GM12878 (cell line): ENCODE data around the gene DERL3. TPM values are rescaled to one million over a fixed set of nuclear protein-coding genes. Genes with fewer than 3 reads are reported as not detected.
A peak's percentile ranks its signal among the peaks of the same experiment; 100 is the strongest.

Source experiments
- ATAC-seq: fragments of 200-7000 bp; cut with Tn5 transposase; 3 replicates; pipeline ENCODE4 v1.9.1; 2020; ENCODE audit warnings: mild to moderate bottlenecking, moderate library complexity
- BruUV-seq: library from RNA; stranded (reverse); fragments of 400-500 nt; replicated peaks from 2 replicates; lab custom pipeline; 2021; lab: Mats Ljungman, UMichigan
- CTCF ChIA-PET: fragments of 300-600 bp; sonication (Branson Sonifier 250); formaldehyde crosslinking; extraction: SDS; loops from one replicate; lab custom pipeline; 2021; ENCODE audit warnings: inconsistent platforms; lab: Yijun Ruan, JAX
- POLR2A ChIA-PET: fragments of 350-600 bp; formaldehyde crosslinking; extraction: SDS; loops from one replicate; lab custom pipeline; 2021; ENCODE audit warnings: inconsistent platforms; lab: Charles Lee
- RAD21 ChIA-PET: fragments of 300-600 bp; sonication (Branson Sonifier 250); formaldehyde crosslinking; loops from one replicate; lab custom pipeline; 2023; ENCODE audit warnings: antibody characterized with exemption; ENCODE audit not compliant: unreplicated experiment; lab: Charles Lee
- SMC1A ChIA-PET: fragments of 300-600 bp; sonication (Branson Sonifier 250); formaldehyde crosslinking; loops from one replicate; lab custom pipeline; 2023; ENCODE audit not compliant: unreplicated experiment, uncharacterized antibody; lab: Charles Lee
- DNase-seq: peaks from one replicate; pipeline ENCODE4 v3.0.0-alpha.2; 2011; ENCODE audit warnings: low read depth, low spot score
- FAIRE-seq: peaks from 3 replicates; lab custom pipeline; 2011; peaks lifted over from hg19 to GRCh38; lab: Jason Lieb, UNC
- H2AFZ ChIP-seq: 2 replicates; pipeline ENCODE4 v1.6.0; 2011; ENCODE audit warnings: low read depth, low read length, control low read depth; ENCODE audit not compliant: control insufficient read depth
- H3K27ac ChIP-seq: 2 replicates; pipeline ENCODE4 v1.5.1; 2011; ENCODE audit warnings: control low read depth; ENCODE audit not compliant: control insufficient read depth, insufficient read depth
- H3K27me3 ChIP-seq, 2 experiments: replicated peaks in 1 of 2; 2 replicates each; pipeline versions ENCODE4 v1.6.0 to v1.6.1; 2011; ENCODE audit warnings: low read length in 1 of 2; ENCODE audit not compliant: control insufficient read depth in 2 of 2, insufficient read depth in 2 of 2
- H3K36me3 ChIP-seq, 2 experiments: 2 replicates each; pipeline ENCODE4 v1.5.1; 2011; ENCODE audit warnings: low read length in 1 of 2; ENCODE audit not compliant: control insufficient read depth in 2 of 2, insufficient read depth in 2 of 2
- H3K4me1 ChIP-seq: 2 replicates; pipeline ENCODE4 v1.6.1; 2011; ENCODE audit warnings: mild to moderate bottlenecking, low read length, moderate library complexity, mixed read lengths; ENCODE audit not compliant: control insufficient read depth, insufficient read depth
- H3K4me2 ChIP-seq: 2 replicates; pipeline ENCODE4 v1.6.0; 2011; ENCODE audit warnings: control low read depth; ENCODE audit not compliant: control insufficient read depth, insufficient read depth
- H3K4me3 ChIP-seq: fragments of 200-600 bp; sonication (generic); 2 replicates; pipeline ENCODE4 v1.5.1; 2016
- H3K79me2 ChIP-seq: 2 replicates; pipeline ENCODE4 v1.6.0; 2011; ENCODE audit warnings: low read length; ENCODE audit not compliant: control insufficient read depth, insufficient read depth
- H3K9ac ChIP-seq: 2 replicates; pipeline ENCODE4 v1.8.0; 2011; ENCODE audit warnings: low read length, control low read depth, mixed read lengths; ENCODE audit not compliant: control insufficient read depth, insufficient read depth
- H3K9me3 ChIP-seq: replicated peaks from 3 replicates; pipeline ENCODE4 v1.5.1; 2011; ENCODE audit warnings: mild to moderate bottlenecking, low read length; ENCODE audit not compliant: control insufficient read depth, insufficient read depth
- H4K20me1 ChIP-seq: 2 replicates; pipeline ENCODE4 v1.6.0; 2011; ENCODE audit not compliant: control insufficient read depth, insufficient read depth
- ASH2L ChIP-seq: fragments of 300-600, 200-600 bp; sonication (generic); IDR thresholded peaks from 2 replicates; pipeline ENCODE4 v1.6.1; 2017; ENCODE audit warnings: low read depth, mild to moderate bottlenecking, borderline replicate concordance
- CBX3 ChIP-seq: fragments of 200-600 bp; sonication (generic); IDR thresholded peaks from 2 replicates; pipeline ENCODE4 v1.6.1; 2016; ENCODE audit warnings: low read depth, borderline replicate concordance
- FOXM1 ChIP-seq: IDR thresholded peaks from 2 replicates; pipeline ENCODE4 v1.6.1; 2012; ENCODE audit warnings: low read depth, mild to moderate bottlenecking, inconsistent platforms, low read length, moderate library complexity
- GABPA ChIP-seq: IDR thresholded peaks from 2 replicates; pipeline ENCODE4 v1.6.1; 2014; ENCODE audit warnings: antibody characterized with exemption, low read depth, mild to moderate bottlenecking, inconsistent platforms
- PML ChIP-seq: IDR thresholded peaks from 2 replicates; pipeline ENCODE4 v1.6.1; 2012; ENCODE audit warnings: low read length, inconsistent platforms
- YY1 ChIP-seq: IDR thresholded peaks from 2 replicates; pipeline ENCODE4 v1.6.1; 2011; ENCODE audit warnings: low read depth, mild to moderate bottlenecking, low read length
- ZBTB33 ChIP-seq: fragments of 450-650 bp; IDR thresholded peaks from 2 replicates; pipeline ENCODE4 v1.6.1; 2017; ENCODE audit warnings: mild to moderate bottlenecking
- ZNF274 ChIP-seq: IDR thresholded peaks from one replicate; pipeline ENCODE4 v1.8.0; 2011; ENCODE audit not compliant: insufficient read length, insufficient read depth
- WGBS: methylation state at CpG from one replicate; pipeline ENCODE4 v1.1.6; 2016; ENCODE audit warnings: low lambda C conversion rate; ENCODE audit not compliant: insufficient replicate concordance, insufficient coverage; ENCODE audit errors: missing lambda C conversion rate; 5-methylcytosine and 5-hydroxymethylcytosine counted together
- in situ Hi-C: fragments of 300-500 bp; cut with MboI; formaldehyde crosslinking; loops from 9 replicates; pipeline ENCODE4 v1.14.3; 2018; ENCODE audit warnings: mixed read lengths
- intact Hi-C: fragments of 100-400 bp; cut with micrococcal nuclease; formaldehyde crosslinking; loops from one replicate; pipeline ENCODE4 v1.14.2; 2022; ENCODE audit not compliant: unreplicated experiment
- polyA plus RNA-seq, 11 experiments: library from polyadenylated mRNA; depleted of rRNA in 4 of 11; unstranded in 6 of 11; stranded (reverse) in 5 of 11; fragments of >200 nt; fragmentation: Nextera tagmentation in 4 of 11; fragmentation: Illumina TruSeq in 1 of 11; extraction: Ambion mirVana in 4 of 11; extraction: Trizol in 1 of 11; gene quantifications; 1 replicate in 1 of 11; 2 replicates in 10 of 11; pipeline versions ENCODE4 v1.2.1 to v1.2.3, GENCODE V29; 2011 to 2016; ENCODE audit warnings: inconsistent platforms in 2 of 11, missing spikeins in 2 of 11, low read depth in 1 of 11
- total RNA-seq, 4 experiments: library from RNA; depleted of rRNA in 3 of 4; stranded (reverse); fragments of >200 nt in 3 of 4; fragmentation: Illumina TruSeq in 1 of 4; extraction: Trizol in 1 of 4; gene quantifications; 2 replicates each; pipeline versions ENCODE4 v1.2.1 to v1.2.3, GENCODE V29; 2013 to 2021
- TF ChIP-seq, protein P1 (sequence below): fragments of 450-650 bp; IDR thresholded peaks from 2 replicates; pipeline ENCODE4 v1.6.1; 2018; ENCODE audit warnings: mild to moderate bottlenecking, low read depth, moderate library complexity; ENCODE audit not compliant: partially characterized antibody
- TF ChIP-seq, protein P2 (sequence below): IDR thresholded peaks from 2 replicates; pipeline ENCODE4 v1.6.1; 2011; ENCODE audit warnings: low read depth, mild to moderate bottlenecking, low read length, moderate library complexity, borderline replicate concordance; ENCODE audit errors: extremely low read depth

Gene DERL3
- total and polyA plus RNA-seq, 10 of the 15 experiments (the other 5 are each of a cell fraction or from before 2014, with no cell fraction given): 4.1 to 52.4 (median 14.1) TPM

DNA sequence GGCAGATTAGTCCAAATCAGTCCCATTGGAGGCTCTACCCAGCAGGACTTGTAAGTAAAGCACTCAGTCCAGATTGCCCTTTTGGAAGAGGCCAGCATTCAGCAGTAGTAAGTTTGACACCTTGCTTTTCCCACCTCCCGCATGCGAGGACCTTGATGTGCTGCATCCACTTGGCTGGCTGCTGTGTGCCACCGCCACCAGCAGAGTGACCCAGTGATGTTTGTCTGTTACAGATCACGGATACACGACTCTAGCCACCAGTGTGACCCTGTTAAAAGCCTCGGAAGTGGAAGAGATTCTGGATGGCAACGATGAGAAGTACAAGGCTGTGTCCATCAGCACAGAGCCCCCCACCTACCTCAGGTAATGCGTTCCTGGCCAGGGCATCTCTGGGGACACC lies 45.5 kb downstream of the DERL3 start:
- in situ Hi-C loops (no loop called here), intact Hi-C loops (no loop called here)
- Histone ChIP-seq H3K9ac (no peak overlapping the region), H3K27ac (no peak overlapping the region), H4K20me1 (no peaks in the 10 kb centered on the region), H3K4me1 (peaks cover 13% of the 10 kb centered on the region), H3K79me2 (peaks cover 38% of the 10 kb centered on the region), H2AFZ (no peak overlapping the region), H3K27me3 (no peaks in the 10 kb centered on the region), H3K4me3 (no peak overlapping the region), H3K9me3 (no peaks in the 10 kb centered on the region), H3K36me3 (peaks cover 20 to 27% of the 10 kb centered on the region in 2 experiments), H3K4me2 (no peak overlapping the region)
- ChIA-PET SMC1A (no interaction called here), POLR2A (no interaction called here), CTCF (interaction anchor here (1.0 to 1.6 kb wide), 2 partner anchors 9 to 51 kb away, joined by 3 to 4 read pairs; no protein-coding TSS in a partner anchor), RAD21 (no interaction called here)
- no peak for FAIRE-seq
- 94% methylated on average over 8 of the region's 8 CpGs for WGBS
- no peak for DNase-seq
- ATAC-seq: no peak
- TF ChIP-seq ZBTB33 (peak; percentile 93), ZNF274 (no peak)
- no TSS peak for BruUV-seq

GRCh38 chr22:23791738-23792645 lies 46.8 kb downstream of the DERL3 start:
- no peak overlapping the region for H3K4me3 ChIP-seq
- in situ Hi-C loops: no loop called here
- no peak overlapping the region for H2AFZ ChIP-seq
- H3K4me1 ChIP-seq: peaks cover 6% of the 10 kb centered on the region; the same call in 1 of the 2 replicates
- H3K4me2 ChIP-seq: no peak overlapping the region
- RAD21 ChIA-PET: interaction anchor here (0.5 kb wide), 1 partner anchor 610 kb away, joined by 4 read pairs; no protein-coding TSS in a partner anchor
- no peak for ATAC-seq
- CTCF ChIA-PET: interaction anchor here (1.6 kb wide), 1 partner anchor 11 kb away, joined by 4 read pairs; no protein-coding TSS in a partner anchor
- POLR2A ChIA-PET: no interaction called here
- no peak for FAIRE-seq
- H3K9ac ChIP-seq: no peak overlapping the region
- SMC1A ChIA-PET: no interaction called here
- peaks cover 48% of the 10 kb centered on the region for H3K79me2 ChIP-seq
- peaks cover 16 to 23% of the 10 kb centered on the region in 2 experiments for H3K36me3 ChIP-seq
- H3K9me3 ChIP-seq: no peaks in the 10 kb centered on the region
- intact Hi-C loops: no loop called here
- BruUV-seq: no TSS peak
- 92% methylated on average over 25 of the region's 25 CpGs for WGBS
- no peak overlapping the region for H3K27ac ChIP-seq
- 0 out of 2 replicates have a peak, but pooled peaks cover 4% of the 10 kb centered on the region for H4K20me1 ChIP-seq
- no peak for DNase-seq
- no peaks in the 10 kb centered on the region for H3K27me3 ChIP-seq
- TF ChIP-seq FOXM1 (no peak), YY1 (no peak), CBX3 (no peak), PML (no peak), ASH2L (no peak), GABPA (no peak)
- TF ChIP-seq, protein P1, sequence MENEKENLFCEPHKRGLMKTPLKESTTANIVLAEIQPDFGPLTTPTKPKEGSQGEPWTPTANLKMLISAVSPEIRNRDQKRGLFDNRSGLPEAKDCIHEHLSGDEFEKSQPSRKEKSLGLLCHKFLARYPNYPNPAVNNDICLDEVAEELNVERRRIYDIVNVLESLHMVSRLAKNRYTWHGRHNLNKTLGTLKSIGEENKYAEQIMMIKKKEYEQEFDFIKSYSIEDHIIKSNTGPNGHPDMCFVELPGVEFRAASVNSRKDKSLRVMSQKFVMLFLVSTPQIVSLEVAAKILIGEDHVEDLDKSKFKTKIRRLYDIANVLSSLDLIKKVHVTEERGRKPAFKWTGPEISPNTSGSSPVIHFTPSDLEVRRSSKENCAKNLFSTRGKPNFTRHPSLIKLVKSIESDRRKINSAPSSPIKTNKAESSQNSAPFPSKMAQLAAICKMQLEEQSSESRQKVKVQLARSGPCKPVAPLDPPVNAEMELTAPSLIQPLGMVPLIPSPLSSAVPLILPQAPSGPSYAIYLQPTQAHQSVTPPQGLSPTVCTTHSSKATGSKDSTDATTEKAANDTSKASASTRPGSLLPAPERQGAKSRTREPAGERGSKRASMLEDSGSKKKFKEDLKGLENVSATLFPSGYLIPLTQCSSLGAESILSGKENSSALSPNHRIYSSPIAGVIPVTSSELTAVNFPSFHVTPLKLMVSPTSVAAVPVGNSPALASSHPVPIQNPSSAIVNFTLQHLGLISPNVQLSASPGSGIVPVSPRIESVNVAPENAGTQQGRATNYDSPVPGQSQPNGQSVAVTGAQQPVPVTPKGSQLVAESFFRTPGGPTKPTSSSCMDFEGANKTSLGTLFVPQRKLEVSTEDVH: no peak
- TF ChIP-seq, protein P2, sequence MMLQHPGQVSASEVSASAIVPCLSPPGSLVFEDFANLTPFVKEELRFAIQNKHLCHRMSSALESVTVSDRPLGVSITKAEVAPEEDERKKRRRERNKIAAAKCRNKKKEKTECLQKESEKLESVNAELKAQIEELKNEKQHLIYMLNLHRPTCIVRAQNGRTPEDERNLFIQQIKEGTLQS: no peak
